Stomach (tissue), 4 donors: Measurements from ENCODE around the gene STN1.

Source experiments
- POLR2AphosphoS5 ChIP-seq, 3 donors: sonication (generic); formaldehyde crosslinking; IDR thresholded peaks; one replicate each; pipeline ENCODE4 v1.6.1; 2016; ENCODE audit warnings: antibody characterized with exemption in 3 of 3
- TF ChIP-seq, protein P1 (sequence below), 7 experiments: fragments of 450-650 bp in 4 of 7; fragments of 200-600 bp in 3 of 7; sonication (generic) in 3 of 7; IDR thresholded peaks; one replicate each; pipeline ENCODE4 v1.5.1; 2016 to 2019; ENCODE audit warnings: antibody characterized with exemption in 7 of 7, control low read depth in 2 of 7, mild to moderate bottlenecking in 1 of 7

DNA sequence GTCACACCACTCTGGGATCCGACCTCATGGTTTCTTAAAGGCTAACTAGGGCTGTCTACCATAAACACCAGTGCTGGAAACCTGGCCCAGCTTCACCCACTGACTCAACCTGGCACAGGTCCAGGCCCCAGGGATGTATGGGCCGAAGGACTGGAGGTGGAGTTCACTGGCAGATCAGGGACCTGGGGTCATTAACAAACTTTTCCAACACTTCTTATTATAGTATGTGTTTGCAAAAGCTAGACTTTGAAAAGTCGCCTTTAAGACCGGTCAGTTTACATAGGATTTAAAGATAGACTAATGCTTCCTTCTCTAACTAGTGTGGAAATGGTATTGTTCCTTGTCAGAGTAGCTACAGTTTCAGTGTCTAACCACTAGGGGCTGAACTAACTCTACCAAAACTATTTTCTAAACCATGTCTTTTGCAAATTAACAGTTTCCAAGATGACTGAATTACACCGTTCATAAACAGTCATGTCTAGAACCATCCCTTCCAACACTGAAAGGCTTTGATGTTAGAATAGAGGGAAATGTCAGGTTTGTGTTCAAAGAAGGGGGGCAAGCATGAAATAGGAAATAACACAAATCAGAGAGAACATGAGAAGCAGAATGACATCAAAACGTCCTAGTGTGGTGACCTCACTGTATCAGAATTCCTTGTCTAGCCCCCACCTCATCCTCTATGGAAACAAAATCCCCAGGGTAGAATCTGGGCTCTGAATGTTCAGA is 29.7 kb downstream of the STN1 start:
- TF ChIP-seq, protein P1, sequence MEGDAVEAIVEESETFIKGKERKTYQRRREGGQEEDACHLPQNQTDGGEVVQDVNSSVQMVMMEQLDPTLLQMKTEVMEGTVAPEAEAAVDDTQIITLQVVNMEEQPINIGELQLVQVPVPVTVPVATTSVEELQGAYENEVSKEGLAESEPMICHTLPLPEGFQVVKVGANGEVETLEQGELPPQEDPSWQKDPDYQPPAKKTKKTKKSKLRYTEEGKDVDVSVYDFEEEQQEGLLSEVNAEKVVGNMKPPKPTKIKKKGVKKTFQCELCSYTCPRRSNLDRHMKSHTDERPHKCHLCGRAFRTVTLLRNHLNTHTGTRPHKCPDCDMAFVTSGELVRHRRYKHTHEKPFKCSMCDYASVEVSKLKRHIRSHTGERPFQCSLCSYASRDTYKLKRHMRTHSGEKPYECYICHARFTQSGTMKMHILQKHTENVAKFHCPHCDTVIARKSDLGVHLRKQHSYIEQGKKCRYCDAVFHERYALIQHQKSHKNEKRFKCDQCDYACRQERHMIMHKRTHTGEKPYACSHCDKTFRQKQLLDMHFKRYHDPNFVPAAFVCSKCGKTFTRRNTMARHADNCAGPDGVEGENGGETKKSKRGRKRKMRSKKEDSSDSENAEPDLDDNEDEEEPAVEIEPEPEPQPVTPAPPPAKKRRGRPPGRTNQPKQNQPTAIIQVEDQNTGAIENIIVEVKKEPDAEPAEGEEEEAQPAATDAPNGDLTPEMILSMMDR (IDR thresholded peaks at IDR 0.05): peak in 6 of 7 experiments; percentile 82 to 95 (median 88)
- peak in 2 of 3 donors; percentile 7 to 75 for TF ChIP-seq POLR2AphosphoS5 (IDR thresholded peaks at IDR 0.05)
